Stomach (tissue), 8 donors: ENCODE results near the gene PHRF1. TPM values are rescaled to one million over a fixed set of nuclear protein-coding genes. Genes with fewer than 3 reads are reported as not detected.

Source experiments
- polyA plus RNA-seq, 3 donors: library from polyadenylated mRNA; stranded (reverse); fragments of 200-250 nt; gene quantifications; one replicate each; pipeline ENCODE4 v1.2.3, GENCODE V29; 2013
- small RNA-seq, 4 donors: library from RNA; depleted of rRNA; stranded (forward); fragments of <200 nt; gene quantifications; one replicate each; pipeline ENCODE3, GENCODE V24; 2016
- total RNA-seq, 5 donors: library from RNA; depleted of rRNA; stranded (reverse); fragments of >200 nt; gene quantifications; one replicate each; pipeline versions ENCODE4 v1.1.0 to v1.2.3, GENCODE V29; 2014 to 2016
- donor health status: healthy with polysubstance abuse.
- donor health status: Bipolar disorder and iron deficiency.
- donor health status: healthy.

PHRF1 gene
- total and polyA plus RNA-seq, 8 donors = 7.9 to 60.8 (median 19.5) TPM

Small RNA genes lying within 50 kb of the gene (small RNA-seq; reads per million reads assigned to genes)
- gene MIR210 = 4.2 to 32.6 (median 14.0) reads per million in 4 donors

Other genes starting within 250 kb of the PHRF1 start
- 1 to 10 TPM in 2 of 5 donors, under 1 TPM in 1, not detected in 2; 0.45 to 7.5 (median 4.2) TPM for gene B4GALNT4, start 207.0 kb upstream of the PHRF1 start, total RNA-seq
- 1 to 10 TPM; 2.4 to 8.8 (median 4.4) TPM for gene B4GALNT4, start 207.0 kb upstream of the PHRF1 start, polyA plus RNA-seq
- 100 to 1,000 TPM in 3 of 5 donors, 10 to 100 TPM in 2; 26.3 to 356 (median 141) TPM for gene PKP3, start 182.3 kb upstream of the PHRF1 start, total RNA-seq
- gene PKP3, start 182.3 kb upstream of the PHRF1 start, polyA plus RNA-seq = 10 to 100 TPM; 31.1 to 94.5 (median 41.7) TPM
- gene SIGIRR, start 161.5 kb upstream of the PHRF1 start, total RNA-seq = 100 to 1,000 TPM in 3 of 5 donors, 10 to 100 TPM in 2; 11.4 to 325 (median 110) TPM
- gene SIGIRR, start 161.5 kb upstream of the PHRF1 start, polyA plus RNA-seq = 100 to 1,000 TPM; 110 to 227 (median 164) TPM
- 100 to 1,000 TPM in 1 of 5 donors, 10 to 100 TPM in 3, 1 to 10 TPM in 1; 5.7 to 208 (median 40.2) TPM for gene ANO9, start 134.5 kb upstream of the PHRF1 start, total RNA-seq
- gene ANO9, start 134.5 kb upstream of the PHRF1 start, polyA plus RNA-seq = 10 to 100 TPM in 2 of 3 donors, 1 to 10 TPM in 1; 9.8 to 37.6 (median 12.8) TPM
- 100 to 1,000 TPM in 2 of 5 donors, 10 to 100 TPM in 3; 16.5 to 264 (median 59.0) TPM for gene PTDSS2, start 126.2 kb upstream of the PHRF1 start, total RNA-seq
- gene PTDSS2, start 126.2 kb upstream of the PHRF1 start, polyA plus RNA-seq = 10 to 100 TPM; 11.6 to 24.3 (median 22.3) TPM
- gene RNH1, start 69.2 kb upstream of the PHRF1 start, total RNA-seq = 100 to 1,000 TPM in 4 of 5 donors, 10 to 100 TPM in 1; 61.3 to 260 (median 137) TPM
- gene RNH1, start 69.2 kb upstream of the PHRF1 start, polyA plus RNA-seq = 100 to 1,000 TPM in 2 of 3 donors, 10 to 100 TPM in 1; 95.3 to 149 (median 106) TPM
- gene HRAS, start 40.9 kb upstream of the PHRF1 start, total RNA-seq = 10 to 100 TPM; 14.2 to 87.5 (median 21.6) TPM
- gene HRAS, start 40.9 kb upstream of the PHRF1 start, polyA plus RNA-seq = 100 to 1,000 TPM; 108 to 181 (median 131) TPM
- 1 to 10 TPM in 3 of 5 donors, under 1 TPM in 1, not detected in 1; 0.18 to 8.1 (median 3.3) TPM for gene LRRC56, start 38.9 kb upstream of the PHRF1 start, total RNA-seq
- gene LRRC56, start 38.9 kb upstream of the PHRF1 start, polyA plus RNA-seq = 1 to 10 TPM; 2.1 to 2.9 (median 2.9) TPM
- gene LMNTD2, start 15.7 kb upstream of the PHRF1 start, total RNA-seq = 10 to 100 TPM in 3 of 5 donors, 1 to 10 TPM in 1, under 1 TPM in 1; 0.55 to 92.7 (median 12.8) TPM
- 1 to 10 TPM; 6.3 to 9.2 (median 7.2) TPM for gene LMNTD2, start 15.7 kb upstream of the PHRF1 start, polyA plus RNA-seq
- gene RASSF7, start 15.5 kb upstream of the PHRF1 start, total RNA-seq = 100 to 1,000 TPM in 2 of 5 donors, 10 to 100 TPM in 3; 16.7 to 330 (median 86.6) TPM
- gene RASSF7, start 15.5 kb upstream of the PHRF1 start, polyA plus RNA-seq = 100 to 1,000 TPM in 2 of 3 donors, 10 to 100 TPM in 1; 73.0 to 121 (median 103) TPM
- gene IRF7, start 39.5 kb downstream of the PHRF1 start, total RNA-seq = 10 to 100 TPM in 4 of 5 donors, 1 to 10 TPM in 1; 5.7 to 49.1 (median 22.5) TPM
- gene IRF7, start 39.5 kb downstream of the PHRF1 start, polyA plus RNA-seq = 10 to 100 TPM; 33.0 to 43.8 (median 40.8) TPM
- 10 to 100 TPM in 1 of 5 donors, 1 to 10 TPM in 4; 2.7 to 92.1 (median 5.5) TPM for gene CDHR5, start 48.5 kb downstream of the PHRF1 start, total RNA-seq
- gene CDHR5, start 48.5 kb downstream of the PHRF1 start, polyA plus RNA-seq = 1 to 10 TPM in 1 of 3 donors, under 1 TPM in 2; 0.38 to 2.2 (median 0.92) TPM
- gene SCT, start 50.7 kb downstream of the PHRF1 start, total RNA-seq = 1 to 10 TPM in 1 of 5 donors, not detected in 4; 3.1 TPM
- gene SCT, start 50.7 kb downstream of the PHRF1 start, polyA plus RNA-seq = under 1 TPM in 1 of 3 donors, not detected in 2; 0.95 TPM
- not detected for gene DRD4, start 60.8 kb downstream of the PHRF1 start, total RNA-seq
- gene DRD4, start 60.8 kb downstream of the PHRF1 start, polyA plus RNA-seq = 1 to 10 TPM in 1 of 3 donors, under 1 TPM in 2; 0.19 to 1.7 (median 0.50) TPM
- gene DEAF1, start 118.8 kb downstream of the PHRF1 start, total RNA-seq = 100 to 1,000 TPM in 1 of 5 donors, 10 to 100 TPM in 4; 12.3 to 111 (median 29.4) TPM
- gene DEAF1, start 118.8 kb downstream of the PHRF1 start, polyA plus RNA-seq = 10 to 100 TPM; 41.4 to 51.8 (median 45.1) TPM
- gene TMEM80, start 119.3 kb downstream of the PHRF1 start, total RNA-seq = 10 to 100 TPM in 4 of 5 donors, 1 to 10 TPM in 1; 4.9 to 46.5 (median 21.5) TPM
- gene TMEM80, start 119.3 kb downstream of the PHRF1 start, polyA plus RNA-seq = 10 to 100 TPM in 2 of 3 donors, 1 to 10 TPM in 1; 9.0 to 30.8 (median 18.1) TPM
- 100 to 1,000 TPM in 4 of 5 donors, 10 to 100 TPM in 1; 45.0 to 617 (median 306) TPM for gene EPS8L2, start 129.8 kb downstream of the PHRF1 start, total RNA-seq
- 100 to 1,000 TPM in 1 of 3 donors, 10 to 100 TPM in 2; 91.5 to 190 (median 96.2) TPM for gene EPS8L2, start 129.8 kb downstream of the PHRF1 start, polyA plus RNA-seq
- gene TALDO1, start 171.0 kb downstream of the PHRF1 start, total RNA-seq = 100 to 1,000 TPM in 4 of 5 donors, 10 to 100 TPM in 1; 85.9 to 258 (median 175) TPM
- gene TALDO1, start 171.0 kb downstream of the PHRF1 start, polyA plus RNA-seq = 100 to 1,000 TPM; 139 to 214 (median 208) TPM
- gene GATD1, start 201.0 kb downstream of the PHRF1 start, total RNA-seq = 10 to 100 TPM in 4 of 5 donors, 1 to 10 TPM in 1; 9.9 to 68.1 (median 13.4) TPM
- gene GATD1, start 201.0 kb downstream of the PHRF1 start, polyA plus RNA-seq = 10 to 100 TPM; 21.0 to 63.2 (median 24.7) TPM
- gene CEND1, start 213.6 kb downstream of the PHRF1 start, total RNA-seq = not detected
- gene CEND1, start 213.6 kb downstream of the PHRF1 start, polyA plus RNA-seq = under 1 TPM in 1 of 3 donors, not detected in 2; 0.23 TPM
- gene SLC25A22, start 221.8 kb downstream of the PHRF1 start, total RNA-seq = 1 to 10 TPM in 4 of 5 donors, not detected in 1; 5.5 to 9.8 (median 7.4) TPM
- gene SLC25A22, start 221.8 kb downstream of the PHRF1 start, polyA plus RNA-seq = 10 to 100 TPM; 10.1 to 11.9 (median 11.8) TPM
- 100 to 1,000 TPM in 1 of 5 donors, 10 to 100 TPM in 3, 1 to 10 TPM in 1; 5.9 to 503 (median 57.1) TPM for gene PIDD1, start 228.8 kb downstream of the PHRF1 start, total RNA-seq
- 10 to 100 TPM; 20.5 to 25.6 (median 25.5) TPM for gene PIDD1, start 228.8 kb downstream of the PHRF1 start, polyA plus RNA-seq
- gene RPLP2, start 233.5 kb downstream of the PHRF1 start, total RNA-seq = 1,000 to 10,000 TPM in 1 of 5 donors, 100 to 1,000 TPM in 4; 360 to 5,956 (median 454) TPM
- 1,000 to 10,000 TPM; 1,397 to 2,170 (median 1,669) TPM for gene RPLP2, start 233.5 kb downstream of the PHRF1 start, polyA plus RNA-seq
- 100 to 1,000 TPM in 3 of 5 donors, 10 to 100 TPM in 2; 33.4 to 385 (median 139) TPM for gene PNPLA2, start 242.4 kb downstream of the PHRF1 start, total RNA-seq
- 10 to 100 TPM; 41.7 to 85.1 (median 77.8) TPM for gene PNPLA2, start 242.4 kb downstream of the PHRF1 start, polyA plus RNA-seq